GM18502 (cell line): ENCODE data around the gene GALNT16.
A peak's percentile ranks its signal among the peaks of the same experiment; 100 is the strongest.
"Not testable (repeated sequence)": the region's sequence is repeated elsewhere in the genome, so short reads cannot be mapped to it uniquely, and the experiment has no call there.

Experiments
- ATAC-seq: cut with Tn5 transposase; IDR thresholded peaks from one replicate; pipeline ENCODE4 v1.9.1; 2021; ENCODE audit warnings: mild to moderate bottlenecking; ENCODE audit not compliant: unreplicated experiment, poor library complexity

Gene GALNT16

DNA sequence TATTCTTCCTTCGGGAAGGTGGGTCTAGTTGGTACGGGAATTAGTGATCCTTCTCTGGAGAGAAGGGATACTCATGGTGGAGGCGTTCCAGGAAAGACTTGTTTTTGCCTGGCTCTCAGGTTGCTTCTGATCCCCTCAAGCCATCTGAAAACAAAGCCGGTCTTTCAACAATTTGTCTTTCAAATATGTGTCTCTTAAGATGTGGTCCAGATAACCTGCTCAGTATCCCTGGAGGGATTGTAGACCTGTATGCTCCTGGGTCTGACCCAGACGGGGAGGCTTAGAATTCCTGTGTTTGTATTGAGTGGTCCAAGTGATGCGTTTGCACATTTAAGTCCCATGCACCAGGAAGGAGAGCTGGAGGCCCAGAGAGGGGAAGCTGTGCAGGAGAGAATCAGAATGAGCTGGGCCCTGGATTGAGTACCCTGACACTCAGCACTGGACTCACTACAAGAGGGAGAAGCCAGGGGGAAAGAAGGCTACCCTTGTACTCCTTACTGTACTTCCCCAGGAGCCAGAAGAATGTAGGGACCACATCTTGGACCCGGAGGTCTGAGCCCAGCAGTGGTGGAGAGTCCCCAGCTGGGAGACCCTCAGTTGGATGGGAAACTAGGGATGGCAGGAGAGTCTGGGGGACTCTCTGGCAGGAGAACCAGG is 97.7 kb downstream of the GALNT16 start:
- no peak for ATAC-seq

DNA sequence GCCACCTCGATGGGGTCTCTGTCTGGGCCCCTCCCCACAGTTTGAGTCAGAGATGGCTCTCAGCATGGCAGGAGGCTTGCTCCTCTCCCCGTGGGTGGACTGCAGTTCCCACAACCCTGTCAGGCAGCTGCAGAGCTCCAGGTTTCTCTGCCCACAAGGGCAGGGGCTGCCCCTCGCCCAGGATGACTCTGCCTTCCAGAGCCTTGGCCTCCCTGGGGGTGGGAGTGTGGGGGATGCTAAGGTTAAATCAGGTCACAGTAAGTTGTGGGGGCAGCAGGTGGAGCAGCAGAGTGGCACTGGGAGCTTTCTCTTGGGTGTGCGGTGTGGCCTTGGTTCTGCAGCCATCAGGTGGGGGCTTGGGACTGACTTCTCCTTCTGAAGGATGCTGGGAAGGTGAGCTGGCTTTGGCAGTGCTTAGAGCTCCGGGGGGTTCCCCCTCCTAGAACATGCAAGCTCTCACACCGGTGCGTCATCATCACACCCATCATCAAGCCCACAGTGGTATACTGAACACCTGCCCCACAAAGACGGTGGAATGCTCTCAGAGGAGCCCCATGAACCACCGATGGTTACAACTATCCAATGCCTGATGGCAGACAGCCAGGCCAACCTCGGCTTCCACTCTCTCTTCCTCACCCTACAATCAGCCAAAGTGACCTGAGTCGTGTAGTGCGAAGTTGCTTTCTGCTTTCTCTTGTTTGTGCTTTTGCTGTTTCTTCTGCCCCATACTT is 98.4 kb downstream of the GALNT16 start:
- ATAC-seq: peak; percentile 40

DNA sequence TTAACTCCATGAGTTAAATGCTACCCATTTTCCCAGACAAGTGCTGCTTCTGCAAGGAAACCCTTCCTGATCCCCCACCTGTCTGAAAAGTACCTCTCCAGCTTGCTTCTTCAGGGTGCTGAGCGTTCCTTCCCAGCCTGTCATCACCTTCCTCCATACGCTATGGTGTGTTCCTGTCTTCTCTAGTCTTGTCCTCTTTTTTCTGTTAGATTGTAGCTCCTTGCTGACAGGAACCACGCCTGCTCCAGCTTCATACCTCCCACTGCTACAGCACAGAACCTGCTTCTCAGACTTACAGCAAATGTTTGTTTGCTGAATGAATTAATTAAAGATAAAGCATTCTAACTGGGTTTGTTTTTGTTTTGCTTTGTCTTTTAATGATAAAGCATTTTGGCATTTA is 99.0 kb downstream of the GALNT16 start:
- ATAC-seq: no peak

DNA sequence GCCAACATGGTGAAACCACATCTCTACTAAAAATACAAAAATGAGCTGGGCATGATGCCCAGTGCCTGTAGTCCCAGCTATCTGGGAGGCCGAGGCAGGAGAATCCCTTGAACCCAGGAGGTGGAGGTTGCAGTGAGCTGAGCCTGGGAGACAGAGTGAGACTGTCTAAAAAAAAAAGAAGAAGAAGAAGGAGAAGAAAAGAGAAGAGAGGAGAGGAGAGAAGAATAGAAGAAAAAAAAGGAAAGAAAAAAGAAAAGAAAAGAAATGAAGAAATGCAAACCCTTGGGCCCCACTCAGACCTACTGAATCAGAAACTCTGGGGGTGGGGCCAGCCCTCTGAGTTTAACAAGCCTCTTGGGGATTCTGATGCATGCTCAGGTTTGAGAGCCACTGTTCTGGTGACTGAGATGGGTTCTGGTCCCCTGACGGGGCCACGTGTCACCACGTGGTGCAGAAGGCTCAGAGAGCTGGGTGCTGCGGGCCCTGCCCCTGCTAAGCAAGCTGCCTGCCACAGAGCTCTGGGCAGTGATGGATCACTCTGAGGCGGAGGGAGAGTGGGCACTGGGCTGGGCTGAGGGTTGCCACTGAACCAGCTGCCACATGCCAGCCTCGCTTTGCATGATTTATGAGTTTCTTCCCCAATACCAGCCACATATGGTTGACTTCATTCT is 100.6 kb downstream of the GALNT16 start:
- ATAC-seq: no peak

DNA sequence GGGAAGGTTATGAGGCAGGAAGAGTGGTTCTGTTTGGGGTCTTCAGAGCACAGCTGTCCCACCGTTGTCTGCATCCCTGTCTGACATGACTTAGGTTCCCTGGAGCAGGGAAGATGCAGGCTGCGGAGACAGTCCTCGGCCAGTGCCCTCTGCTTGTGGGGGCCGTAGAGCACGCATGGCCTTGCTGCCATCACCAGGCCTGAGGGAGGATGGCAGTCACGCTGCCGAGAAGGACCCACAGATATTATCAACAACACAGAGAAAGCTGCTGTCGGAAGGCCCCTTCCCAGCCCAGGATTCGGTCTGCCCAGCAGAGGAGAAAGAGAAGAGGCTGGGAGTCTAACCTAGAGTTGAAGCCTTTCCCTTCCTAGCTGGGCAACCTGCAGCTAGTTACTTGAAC is 103.1 kb downstream of the GALNT16 start:
- no peak for ATAC-seq

DNA sequence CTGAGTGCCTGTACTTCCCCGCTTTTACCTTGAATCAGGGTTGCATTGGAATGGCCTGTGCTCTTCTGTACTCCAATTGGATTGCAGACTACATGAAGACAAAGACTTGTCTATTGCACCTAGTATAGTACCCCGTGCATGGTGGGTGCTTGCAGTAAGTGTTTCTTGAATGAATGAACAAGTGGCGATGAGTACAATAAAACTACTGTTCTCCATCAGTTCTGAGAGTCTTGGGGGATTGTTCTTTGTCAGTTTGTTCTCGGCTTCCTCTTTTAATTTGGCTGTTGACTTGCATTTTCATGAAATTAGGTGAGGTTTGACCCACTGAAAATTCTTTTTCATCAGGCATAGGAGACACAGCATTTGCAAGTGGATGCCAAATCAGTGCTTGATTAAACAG is 104.0 kb downstream of the GALNT16 start:
- ATAC-seq: no peak

DNA sequence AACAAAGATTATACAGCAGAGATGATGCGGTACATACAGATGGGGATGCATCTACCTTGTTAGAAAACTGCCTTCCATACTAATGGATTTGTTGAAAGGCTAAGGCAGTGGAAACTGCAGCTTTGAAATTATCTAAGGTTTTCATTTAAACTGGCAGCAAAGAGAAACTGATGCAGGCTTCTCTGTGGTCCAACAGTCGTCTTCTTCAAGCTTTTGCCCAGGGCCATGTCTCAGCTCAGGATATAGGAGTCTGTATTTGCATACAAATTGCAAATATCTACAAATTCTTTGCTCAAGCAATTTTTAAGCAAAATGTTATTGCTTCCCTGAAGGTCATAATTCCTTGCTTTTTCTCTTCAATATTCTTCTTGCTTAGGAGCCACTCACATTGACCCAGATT is 104.4 kb downstream of the GALNT16 start:
- ATAC-seq: no peak

DNA sequence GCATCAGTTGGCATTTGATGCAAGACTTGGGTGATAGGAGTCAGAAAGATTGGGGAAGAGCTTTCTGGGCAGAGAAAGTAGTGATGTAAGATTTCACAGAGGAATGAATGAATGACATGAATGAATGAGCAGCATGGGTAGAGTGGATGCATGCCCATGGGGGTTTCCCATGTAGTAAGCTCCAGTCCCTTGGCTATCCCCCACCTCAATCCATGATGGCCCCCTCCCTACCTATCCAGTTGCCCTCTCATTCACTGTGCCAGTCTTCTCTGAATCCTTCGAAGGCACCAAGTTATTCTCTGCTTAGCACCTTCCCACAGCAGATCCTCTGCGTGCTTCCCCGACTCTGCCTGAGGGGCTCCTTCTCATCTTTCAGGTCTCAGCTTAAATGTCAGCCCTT is 106.1 kb downstream of the GALNT16 start:
- ATAC-seq: no peak

DNA sequence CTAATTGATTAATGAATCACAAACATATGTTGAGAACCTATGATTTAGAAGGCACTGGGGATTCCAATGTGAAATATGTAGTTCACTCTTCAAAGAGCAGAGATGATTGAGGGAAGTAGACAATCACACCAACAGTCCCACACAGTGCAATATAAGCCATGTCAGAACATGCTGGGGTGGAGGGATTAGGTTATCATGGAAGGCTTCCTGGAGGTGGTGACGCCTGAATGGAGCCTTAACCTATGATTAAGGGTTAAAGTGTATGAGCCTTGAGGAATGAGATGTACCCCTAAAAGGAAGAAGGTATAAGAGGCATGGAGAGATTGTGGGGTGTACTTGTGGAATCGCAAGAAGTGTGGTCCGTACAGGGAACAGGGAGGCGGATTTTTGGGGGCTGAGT is 106.8 kb downstream of the GALNT16 start:
- no peak for ATAC-seq

DNA sequence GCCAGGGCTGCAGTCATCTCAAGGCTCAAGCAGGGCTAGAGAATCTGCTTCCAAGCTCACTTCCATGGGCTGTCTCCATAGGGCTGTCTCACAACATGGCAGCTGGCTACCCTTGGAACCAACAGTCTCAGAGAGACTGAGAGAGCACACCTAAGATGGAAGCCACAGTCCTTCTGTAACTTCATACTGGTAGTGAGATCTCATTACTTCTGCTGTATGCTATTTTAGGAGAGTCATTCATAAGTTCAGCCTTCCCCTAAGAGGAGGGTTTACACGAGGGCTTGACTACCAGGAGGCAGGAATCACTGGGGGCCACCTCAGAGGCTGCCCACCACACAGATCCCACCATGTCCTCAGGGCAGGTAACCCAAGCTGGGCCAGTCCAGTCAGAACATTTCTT is 108.4 kb downstream of the GALNT16 start:
- ATAC-seq: no peak

DNA sequence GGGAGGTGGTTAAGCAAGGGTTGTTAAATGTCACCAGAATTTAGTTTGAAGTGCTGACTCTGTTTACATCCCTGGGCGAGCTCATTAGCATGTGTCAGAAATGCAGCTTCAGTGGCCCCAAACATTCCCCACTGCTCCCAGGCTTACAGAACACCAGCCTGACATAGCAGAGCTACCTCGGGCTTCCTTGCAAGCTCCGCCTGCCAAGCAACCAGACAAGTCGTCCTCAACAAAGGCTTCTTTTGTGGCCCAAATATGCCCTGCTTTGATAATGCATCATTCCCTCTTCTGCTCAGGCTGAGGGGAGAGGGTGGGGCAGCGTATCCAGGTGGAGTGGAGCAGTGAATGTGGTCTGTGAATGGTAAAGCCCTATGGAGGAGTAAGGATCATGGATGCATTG is 110.1 kb downstream of the GALNT16 start:
- no peak for ATAC-seq

DNA sequence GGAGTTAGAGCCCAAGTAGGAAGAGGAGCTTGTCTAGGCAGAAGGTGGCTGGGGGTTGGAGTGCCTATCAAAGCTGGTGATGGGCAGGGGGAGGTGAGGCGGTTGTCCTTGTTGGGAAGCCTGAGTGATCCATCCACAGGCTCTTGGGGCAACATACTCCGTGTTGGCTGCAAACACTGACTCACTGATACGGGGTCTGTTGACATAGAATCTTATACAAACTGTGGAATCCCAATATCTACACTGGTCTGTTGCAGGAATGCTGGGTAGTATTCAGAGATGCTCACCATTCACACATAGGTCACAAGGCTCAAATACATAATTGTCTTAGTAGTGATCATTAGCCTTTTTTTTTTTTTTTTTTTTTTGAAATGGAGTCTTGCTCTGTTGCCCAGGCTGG is 112.2 kb downstream of the GALNT16 start:
- ATAC-seq: no peak

DNA sequence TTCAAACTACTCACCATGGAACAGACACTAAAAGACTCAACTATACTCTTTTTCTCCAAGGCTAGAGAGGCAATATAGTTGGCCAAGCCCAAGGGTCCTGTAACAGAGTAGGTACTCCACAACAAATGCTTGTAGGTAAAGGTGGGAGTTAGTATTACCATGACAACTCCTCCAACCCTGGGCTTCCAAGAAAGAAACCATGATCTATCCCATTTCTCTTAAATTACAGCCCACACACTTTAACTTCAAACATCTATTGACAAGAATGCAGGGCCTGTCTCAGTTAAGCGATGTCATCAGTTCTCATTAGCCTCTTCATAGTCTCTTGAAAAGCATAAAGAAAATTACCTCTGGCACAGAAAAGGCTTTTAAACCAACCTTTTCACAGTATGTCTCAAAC is 113.1 kb downstream of the GALNT16 start:
- no peak for ATAC-seq

DNA sequence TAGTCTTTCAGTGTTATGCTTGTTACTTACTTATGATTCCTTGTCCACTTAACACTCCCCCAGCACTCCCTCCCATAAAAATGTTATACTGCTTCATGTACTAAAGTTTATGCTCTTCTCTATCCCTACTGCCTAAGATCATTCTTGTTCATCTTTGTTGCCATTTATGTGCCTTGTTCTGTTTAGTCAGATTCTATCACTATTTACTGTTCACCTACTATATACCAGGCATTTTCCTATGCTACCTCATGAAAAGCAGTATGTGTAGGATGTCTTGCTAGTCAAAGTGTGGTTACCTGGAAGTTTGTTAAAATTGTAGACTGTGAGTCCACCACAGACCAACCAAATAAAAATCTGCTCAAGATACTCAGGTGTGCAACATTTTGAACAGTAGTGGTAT is 114.3 kb downstream of the GALNT16 start:
- no peak for ATAC-seq

DNA sequence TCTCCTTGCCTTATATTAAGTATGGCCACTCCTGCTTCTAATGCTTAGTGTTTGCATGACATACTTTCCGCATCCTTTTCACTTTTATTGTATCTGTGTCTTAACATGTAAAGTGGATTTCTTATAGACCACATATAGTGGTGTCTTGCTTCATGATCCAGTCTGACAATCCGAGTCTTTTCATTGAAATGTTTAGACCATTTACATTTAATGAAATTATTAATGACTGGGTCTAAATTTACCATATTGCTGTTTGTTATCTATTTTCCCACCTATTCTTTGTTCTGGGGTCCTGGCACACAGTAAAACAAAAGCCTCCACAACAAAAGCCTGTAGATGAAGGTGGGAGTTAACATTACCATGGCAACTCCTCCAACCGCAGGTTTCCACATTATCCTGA is 115.2 kb downstream of the GALNT16 start:
- ATAC-seq: no peak

DNA sequence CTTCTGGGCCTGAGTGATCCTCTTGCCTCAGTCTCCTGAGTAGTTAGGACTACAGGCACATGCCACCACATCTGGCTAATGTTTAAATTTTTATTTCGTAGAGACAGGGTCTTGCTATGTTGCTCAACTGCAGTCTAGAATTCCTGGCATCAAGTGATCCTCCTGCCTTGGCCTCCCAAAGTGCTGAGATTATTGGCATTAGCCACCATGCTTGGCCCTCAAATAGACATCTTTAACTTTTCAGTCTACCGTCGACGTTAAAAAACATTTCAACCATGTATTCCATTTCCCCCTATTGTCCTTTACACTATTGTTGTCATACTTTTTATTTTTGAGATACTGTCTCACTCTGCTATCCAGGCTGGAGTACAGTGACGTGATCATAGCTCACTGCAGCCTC is 115.8 kb downstream of the GALNT16 start:
- ATAC-seq: no peak

DNA sequence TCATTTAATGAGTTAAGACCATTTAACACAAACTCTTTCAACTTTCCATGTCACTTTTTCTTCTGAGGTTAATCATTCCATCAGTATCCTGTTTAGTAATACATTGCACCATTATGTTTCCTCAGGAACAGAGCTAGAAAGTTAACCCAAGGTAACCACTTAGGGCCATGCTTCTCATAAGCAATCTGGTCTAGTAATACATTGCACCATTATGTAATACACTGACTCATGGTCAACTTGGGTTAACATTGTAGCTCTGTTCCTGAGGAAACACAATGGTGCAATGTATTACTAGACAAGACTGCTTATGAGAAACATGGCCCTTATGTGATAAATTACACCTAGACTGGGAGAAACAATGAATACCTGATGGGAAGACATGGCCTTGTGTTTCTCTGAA is 116.5 kb downstream of the GALNT16 start:
- no peak for ATAC-seq

DNA sequence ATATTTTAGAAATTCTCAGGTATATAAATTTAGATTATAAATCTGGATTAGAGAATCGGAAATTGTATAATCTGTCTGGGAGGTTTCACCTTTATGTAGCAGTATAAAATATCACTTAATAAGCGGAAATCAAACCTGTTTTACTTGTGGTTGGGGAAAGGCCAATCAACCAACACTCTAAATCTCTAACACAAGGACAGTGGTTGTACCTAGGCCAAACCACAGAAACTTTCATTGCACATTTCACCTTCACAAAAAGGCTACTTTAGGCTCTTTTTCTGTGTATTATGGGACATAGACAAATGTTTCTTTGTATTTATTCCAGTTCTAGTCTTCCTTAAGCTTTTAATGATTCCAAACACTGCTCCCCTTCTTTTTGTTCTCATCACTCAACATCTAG is 118.3 kb downstream of the GALNT16 start:
- ATAC-seq: no peak

DNA sequence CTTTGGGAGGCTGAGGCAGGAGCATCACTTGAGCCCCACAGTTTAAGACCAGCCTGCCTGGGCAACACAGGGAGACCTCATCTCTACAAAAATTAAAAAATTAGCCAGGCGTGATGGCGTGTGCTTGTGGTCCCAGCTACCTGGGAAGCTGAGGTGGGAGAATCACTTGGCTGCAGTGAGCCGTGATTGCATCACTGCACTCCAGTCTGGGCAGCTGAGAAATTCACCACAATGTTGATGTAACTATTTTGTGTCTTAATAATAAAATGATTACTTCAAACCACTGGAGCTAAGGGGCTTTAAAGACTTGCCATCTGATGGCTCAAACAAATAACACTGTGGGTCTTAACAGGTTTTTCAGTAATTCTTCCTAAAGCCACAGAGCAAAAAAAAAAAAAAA is 127.4 kb downstream of the GALNT16 start:
- no peak for ATAC-seq

DNA sequence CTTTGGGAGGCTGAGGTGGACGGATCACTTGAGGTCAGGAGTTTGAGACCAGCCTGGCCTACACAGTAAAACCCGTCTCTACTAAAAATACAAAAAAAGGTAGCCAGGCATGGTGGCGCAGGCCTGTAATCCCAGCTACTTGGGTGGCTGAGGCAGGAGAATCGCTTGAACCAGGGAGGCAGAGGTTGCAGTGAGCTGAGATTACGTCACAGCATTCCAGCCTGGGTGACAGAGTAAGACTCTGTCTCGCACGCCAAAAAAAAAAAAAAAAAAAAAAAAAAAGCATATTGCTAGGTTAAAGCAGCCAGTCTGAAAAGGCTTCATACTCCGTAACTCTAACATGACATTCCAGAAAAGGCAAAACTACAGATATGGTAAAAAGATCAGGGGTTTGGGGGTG is 131.4 kb downstream of the GALNT16 start:
- not testable (repeated sequence) for ATAC-seq

DNA sequence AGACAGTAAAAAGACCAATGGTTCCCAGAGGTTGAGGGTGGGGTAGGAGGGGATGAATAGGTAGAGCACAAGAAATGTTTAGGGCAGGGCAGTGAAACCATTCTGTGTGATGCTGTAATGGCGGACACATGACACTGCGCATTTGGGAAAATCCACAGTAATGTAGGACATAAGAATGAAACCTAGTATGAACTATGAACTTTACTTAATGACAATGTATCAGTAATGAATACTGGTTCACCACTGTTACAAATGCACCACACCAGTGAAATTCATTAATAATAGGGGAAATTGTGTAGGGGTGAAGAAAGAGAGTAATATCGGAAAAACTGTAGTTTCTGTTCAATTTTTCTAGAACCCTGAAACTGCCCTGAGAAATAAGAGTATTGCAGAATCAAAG is 132.5 kb downstream of the GALNT16 start:
- no peak for ATAC-seq

DNA sequence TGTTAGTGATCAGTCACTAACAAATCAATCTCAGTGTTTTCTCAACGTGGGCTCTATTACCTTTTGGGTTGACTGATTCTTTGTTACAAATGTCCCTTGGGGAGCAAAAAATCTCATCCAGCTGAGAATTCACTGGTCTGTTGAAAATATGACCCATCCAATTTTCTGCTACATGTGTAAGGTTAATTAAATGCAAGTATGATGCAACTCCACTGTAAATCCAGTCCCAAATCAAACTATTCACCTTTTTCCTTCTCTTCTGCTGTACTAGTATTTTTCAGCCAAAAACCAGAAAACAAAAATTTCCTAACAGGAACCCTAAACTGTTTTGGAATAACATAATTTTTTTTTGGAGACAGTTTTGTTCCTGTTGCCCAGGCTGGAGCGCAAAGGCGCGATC is 136.0 kb downstream of the GALNT16 start:
- no peak for ATAC-seq
